Transverse colon (tissue), 4 donors: ENCODE results near the gene RNF207. TPM values are rescaled to one million over a fixed set of nuclear protein-coding genes. Genes with fewer than 3 reads are reported as not detected.

Source experiments
- DNase-seq: peaks from one replicate; pipeline ENCODE4 v3.0.0-alpha.2; 2019
- H3K27ac ChIP-seq, 4 donors: fragments of 200-600 bp; sonication (generic); 2 replicates each; pipeline ENCODE4 v1.5.1; 2016 to 2018; ENCODE audit warnings: inconsistent platforms in 4 of 4
- H3K27me3 ChIP-seq: fragments of 200-600 bp; sonication (generic); 2 replicates; pipeline ENCODE4 v1.5.1; 2017; ENCODE audit warnings: inconsistent platforms
- H3K36me3 ChIP-seq, 4 donors: fragments of 200-600 bp; sonication (generic); 2 replicates each; pipeline ENCODE4 v1.5.1; 2017 to 2019; ENCODE audit warnings: inconsistent platforms in 4 of 4
- H3K4me1 ChIP-seq, 4 donors: fragments of 200-600 bp; sonication (generic); 2 replicates each; pipeline ENCODE4 v1.5.1; 2017 to 2020; ENCODE audit warnings: inconsistent platforms in 4 of 4
- H3K4me3 ChIP-seq, 4 donors: fragments of 200-600 bp; sonication (generic); 1 replicate in 1 of 4; 2 replicates in 3 of 4; pipeline versions ENCODE4 v1.5.1 to v1.6.1; 2017 to 2019; ENCODE audit warnings: inconsistent platforms in 4 of 4
- H3K9me3 ChIP-seq, 2 donors: fragments of 200-600 bp; sonication (generic); 2 replicates each; pipeline ENCODE4 v1.5.1; 2017 to 2019; ENCODE audit warnings: inconsistent platforms in 2 of 2
- EP300 ChIP-seq: sonication (generic); formaldehyde crosslinking; IDR thresholded peaks from one replicate; pipeline ENCODE4 v1.6.1; 2017; ENCODE audit warnings: antibody characterized with exemption, low read depth
- POLR2A ChIP-seq: fragments of 450-650 bp; IDR thresholded peaks from one replicate; pipeline ENCODE4 v1.6.1; 2016; ENCODE audit warnings: antibody characterized with exemption, mild to moderate bottlenecking, moderate library complexity
- POLR2AphosphoS5 ChIP-seq, 3 donors: sonication (generic); formaldehyde crosslinking; IDR thresholded peaks; one replicate each; pipeline ENCODE4 v1.6.1; 2016; ENCODE audit warnings: antibody characterized with exemption in 3 of 3
- WGBS, 2 donors: methylation state at CpG; one replicate each; pipeline ENCODE4 v1.1.5; 2018; ENCODE audit warnings: low coverage in 1 of 2; 5-methylcytosine and 5-hydroxymethylcytosine counted together
- in situ Hi-C, 4 donors: fragments of 200-750 bp; cut with MboI; loops; one replicate each; pipeline versions ENCODE4 v1.15.0 to v1.15.1; 2017; ENCODE audit warnings: low sequenced_read_pairs in 3 of 4, low pct_ligation_motif_present in 1 of 4, low pct_unique_long_range_greater_than_20kb in 1 of 4
- intact Hi-C: fragments of 100-400 bp; cut with DNase I; formaldehyde crosslinking; loops from one replicate; pipeline ENCODE4 v1.15.1; 2023; ENCODE audit warnings: low total_unique reads
- total RNA-seq, 4 donors: library from RNA; depleted of rRNA; stranded (reverse); fragments of >200 nt; gene quantifications; one replicate each; pipeline ENCODE4 v1.1.0, GENCODE V29; 2016
- TF ChIP-seq, protein P1 (sequence below), 5 experiments: fragments of 200-600 bp in 3 of 5; fragments of 450-650 bp in 2 of 5; sonication (generic) in 3 of 5; IDR thresholded peaks; 1 replicate in 2 of 5; 2 replicates in 3 of 5; pipeline ENCODE4 v1.5.1; 2016 to 2017; ENCODE audit warnings: antibody characterized with exemption in 5 of 5, inconsistent platforms in 3 of 5, mild to moderate bottlenecking in 2 of 5, moderate library complexity in 1 of 5

RNF207 gene, protein sequence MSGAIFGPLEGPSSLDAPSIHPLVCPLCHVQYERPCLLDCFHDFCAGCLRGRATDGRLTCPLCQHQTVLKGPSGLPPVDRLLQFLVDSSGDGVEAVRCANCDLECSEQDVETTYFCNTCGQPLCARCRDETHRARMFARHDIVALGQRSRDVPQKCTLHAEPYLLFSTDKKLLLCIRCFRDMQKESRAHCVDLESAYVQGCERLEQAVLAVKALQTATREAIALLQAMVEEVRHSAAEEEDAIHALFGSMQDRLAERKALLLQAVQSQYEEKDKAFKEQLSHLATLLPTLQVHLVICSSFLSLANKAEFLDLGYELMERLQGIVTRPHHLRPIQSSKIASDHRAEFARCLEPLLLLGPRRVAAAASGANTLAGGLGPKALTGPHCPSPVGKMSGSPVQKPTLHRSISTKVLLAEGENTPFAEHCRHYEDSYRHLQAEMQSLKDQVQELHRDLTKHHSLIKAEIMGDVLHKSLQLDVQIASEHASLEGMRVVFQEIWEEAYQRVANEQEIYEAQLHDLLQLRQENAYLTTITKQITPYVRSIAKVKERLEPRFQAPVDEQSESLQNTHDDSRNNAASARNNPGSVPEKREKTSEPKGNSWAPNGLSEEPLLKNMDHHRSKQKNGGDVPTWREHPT
- total RNA-seq, result 1,000 to 10,000 TPM in 1 of 4 donors, 100 to 1,000 TPM in 2, 10 to 100 TPM in 1; 82.6 to 1,341 (median 190) TPM

DNA sequence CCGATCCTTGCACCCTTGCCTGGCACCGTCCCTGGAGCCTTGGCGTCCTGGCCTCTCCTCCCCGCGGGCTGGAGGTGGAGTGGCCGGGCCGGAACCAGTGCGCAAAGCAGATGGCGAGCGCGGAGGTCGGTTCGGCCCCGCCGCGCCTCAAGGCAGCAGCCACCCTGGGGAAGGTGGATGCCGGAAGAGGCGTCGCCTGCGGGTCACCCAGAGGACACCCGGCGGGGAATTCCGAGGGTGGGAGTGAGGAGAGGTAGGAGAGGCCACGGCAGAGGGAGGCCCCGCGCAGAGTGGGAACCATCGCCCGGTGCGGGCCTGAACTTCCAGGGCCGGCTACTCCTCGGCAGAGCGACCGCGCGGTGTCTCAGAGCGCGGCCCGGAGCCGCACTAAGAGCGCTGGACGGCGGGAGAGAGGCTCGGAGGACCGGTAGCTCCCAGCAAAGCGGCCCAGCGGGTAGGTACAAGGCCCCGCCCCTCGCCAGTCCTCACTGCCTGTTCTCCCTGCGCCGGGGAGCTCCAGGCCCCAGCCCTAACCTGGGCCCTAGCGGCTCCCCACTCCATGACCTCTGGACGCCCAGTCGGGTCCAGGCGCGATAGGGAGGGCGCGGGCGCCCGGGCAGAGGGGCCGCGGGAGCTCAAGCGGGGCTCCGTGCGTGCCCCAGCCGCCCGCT lies at the start of gene RNF207:
TSS of gene RNF207 (plus strand) at position 271 of the 671 bp plus-strand sequence. CDS start 417 bp downstream, outside the sequence.
- peak within 1 kb of the TSS; percentile 78 to 85 (median 85) for H3K27ac ChIP-seq
- in situ Hi-C loops (no loop called here), intact Hi-C loops (no loop called here)
- H3K36me3 ChIP-seq, result no peaks in the 10 kb centered on the region
- TF ChIP-seq POLR2A (peak; percentile 87), EP300 (no peak), POLR2AphosphoS5 (IDR thresholded peaks at IDR 0.05) (peak in 2 of 3 donors; percentile 77 to 80)
- TF ChIP-seq, protein P1, sequence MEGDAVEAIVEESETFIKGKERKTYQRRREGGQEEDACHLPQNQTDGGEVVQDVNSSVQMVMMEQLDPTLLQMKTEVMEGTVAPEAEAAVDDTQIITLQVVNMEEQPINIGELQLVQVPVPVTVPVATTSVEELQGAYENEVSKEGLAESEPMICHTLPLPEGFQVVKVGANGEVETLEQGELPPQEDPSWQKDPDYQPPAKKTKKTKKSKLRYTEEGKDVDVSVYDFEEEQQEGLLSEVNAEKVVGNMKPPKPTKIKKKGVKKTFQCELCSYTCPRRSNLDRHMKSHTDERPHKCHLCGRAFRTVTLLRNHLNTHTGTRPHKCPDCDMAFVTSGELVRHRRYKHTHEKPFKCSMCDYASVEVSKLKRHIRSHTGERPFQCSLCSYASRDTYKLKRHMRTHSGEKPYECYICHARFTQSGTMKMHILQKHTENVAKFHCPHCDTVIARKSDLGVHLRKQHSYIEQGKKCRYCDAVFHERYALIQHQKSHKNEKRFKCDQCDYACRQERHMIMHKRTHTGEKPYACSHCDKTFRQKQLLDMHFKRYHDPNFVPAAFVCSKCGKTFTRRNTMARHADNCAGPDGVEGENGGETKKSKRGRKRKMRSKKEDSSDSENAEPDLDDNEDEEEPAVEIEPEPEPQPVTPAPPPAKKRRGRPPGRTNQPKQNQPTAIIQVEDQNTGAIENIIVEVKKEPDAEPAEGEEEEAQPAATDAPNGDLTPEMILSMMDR (IDR thresholded peaks at IDR 0.05), result no peak
- H3K9me3 ChIP-seq, result no peaks in the 10 kb centered on the region
- 1% methylated on average over 31 of the region's 66 CpGs; no CpG with 5 or more reads in 1 of the 2 donors for WGBS, 2 donors
- no peaks in the 10 kb centered on the region for H3K27me3 ChIP-seq
- DNase-seq, result peak; percentile 79
- H3K4me3 ChIP-seq, result peak within 1 kb of the TSS; percentile 39 to 66 (median 56)
- peaks cover 6 to 46% (median 30%) of the 10 kb centered on the region in 4 donors for H3K4me1 ChIP-seq

DNA sequence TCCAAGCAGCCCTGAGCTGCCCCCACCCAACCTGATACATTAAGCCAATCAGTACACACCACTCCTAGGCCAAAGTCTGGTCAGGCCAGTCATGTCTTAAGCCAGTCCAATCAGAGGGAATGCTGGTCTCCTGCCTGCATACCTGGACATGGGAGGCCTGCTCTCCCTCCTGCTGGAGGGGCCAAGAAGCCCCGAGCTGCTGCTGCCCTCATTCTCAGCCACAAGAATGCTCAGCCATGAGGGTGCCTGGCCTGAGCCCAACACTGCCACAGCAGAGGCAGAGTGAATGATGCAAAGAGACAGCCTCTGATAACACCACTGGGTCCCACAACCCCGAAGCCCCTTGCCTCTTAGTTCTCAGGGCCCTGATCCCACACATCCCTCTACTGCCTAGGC lies 48.8 kb upstream of the RNF207 start:
- Histone ChIP-seq H3K36me3 (no peaks in the 10 kb centered on the region), H3K4me1 (peaks cover 0 to 5% (median 2%) of the 10 kb centered on the region in 4 donors), H3K27ac (no peak overlapping the region), H3K9me3 (no peaks in the 10 kb centered on the region), H3K4me3 (no peak overlapping the region), H3K27me3 (peaks cover 16% of the 10 kb centered on the region)
- intact Hi-C loops (no loop called here), in situ Hi-C loops (no loop called here)
- WGBS, 2 donors, result 35% methylated on average over 2 of the region's 2 CpGs; no CpG with 5 or more reads in 1 of the 2 donors
- DNase-seq, result no peak
- TF ChIP-seq EP300 (no peak), POLR2AphosphoS5 (IDR thresholded peaks at IDR 0.05) (no peak), POLR2A (no peak)
- TF ChIP-seq, protein P1 (IDR thresholded peaks at IDR 0.05), result no peak

DNA sequence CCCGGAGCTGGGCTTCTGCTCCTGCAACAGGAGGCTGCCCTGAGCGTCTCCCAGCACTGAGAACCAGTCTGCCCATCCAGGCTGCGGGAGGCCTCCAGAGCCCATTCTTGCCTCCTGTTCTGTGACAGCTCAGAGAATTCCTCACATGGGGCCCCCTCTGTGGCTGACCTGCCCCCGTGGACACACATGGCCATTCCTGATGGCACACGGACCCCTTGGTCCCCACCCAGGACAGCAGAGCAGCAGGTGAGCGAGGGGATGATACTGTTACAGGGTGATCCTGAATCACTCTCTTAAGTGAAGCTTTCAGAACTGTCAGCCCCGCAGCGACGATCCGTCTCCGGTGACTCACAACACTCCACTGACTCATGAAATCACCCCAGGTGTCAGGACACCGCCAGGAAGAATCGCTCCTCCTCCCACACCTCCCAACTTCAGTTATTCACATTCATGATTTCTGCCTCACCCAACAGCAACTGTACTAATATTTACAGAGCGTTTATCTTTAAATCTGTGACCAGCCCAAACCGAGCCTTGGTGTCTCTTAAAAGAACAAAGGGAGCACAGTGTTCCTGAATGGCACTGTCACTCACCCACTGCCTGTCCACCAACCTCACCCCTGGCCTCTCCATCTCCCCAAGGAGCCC lies 48.3 kb upstream of the RNF207 start:
- Histone ChIP-seq H3K36me3 (no peaks in the 10 kb centered on the region), H3K4me3 (no peak overlapping the region), H3K4me1 (peaks cover 0 to 5% (median 2%) of the 10 kb centered on the region in 4 donors), H3K9me3 (no peaks in the 10 kb centered on the region), H3K27me3 (peaks cover 20% of the 10 kb centered on the region), H3K27ac (no peak overlapping the region)
- 8 to 48% methylated on average over 2 to 15 of the region's 15 CpGs for WGBS, 2 donors
- TF ChIP-seq, protein P1 (IDR thresholded peaks at IDR 0.05), result no peak
- TF ChIP-seq POLR2AphosphoS5 (IDR thresholded peaks at IDR 0.05) (no peak), POLR2A (no peak), EP300 (no peak)
- intact Hi-C loops (no loop called here), in situ Hi-C loops (no loop called here)
- DNase-seq, result peak; percentile 19
